ENCODE data around the gene SLC25A25. TPM values are rescaled to one million over a fixed set of nuclear protein-coding genes. Genes with fewer than 3 reads are reported as not detected.
A peak's percentile ranks its signal among the peaks of the same experiment; 100 is the strongest.

Gene SLC25A25
- total and polyA plus RNA-seq, 10 of the 15 experiments (the other 5 are each of a cell fraction or from before 2014, with no cell fraction given) = 0.04 to 17.1 (median 12.4) TPM; not detected in 1

DNA sequence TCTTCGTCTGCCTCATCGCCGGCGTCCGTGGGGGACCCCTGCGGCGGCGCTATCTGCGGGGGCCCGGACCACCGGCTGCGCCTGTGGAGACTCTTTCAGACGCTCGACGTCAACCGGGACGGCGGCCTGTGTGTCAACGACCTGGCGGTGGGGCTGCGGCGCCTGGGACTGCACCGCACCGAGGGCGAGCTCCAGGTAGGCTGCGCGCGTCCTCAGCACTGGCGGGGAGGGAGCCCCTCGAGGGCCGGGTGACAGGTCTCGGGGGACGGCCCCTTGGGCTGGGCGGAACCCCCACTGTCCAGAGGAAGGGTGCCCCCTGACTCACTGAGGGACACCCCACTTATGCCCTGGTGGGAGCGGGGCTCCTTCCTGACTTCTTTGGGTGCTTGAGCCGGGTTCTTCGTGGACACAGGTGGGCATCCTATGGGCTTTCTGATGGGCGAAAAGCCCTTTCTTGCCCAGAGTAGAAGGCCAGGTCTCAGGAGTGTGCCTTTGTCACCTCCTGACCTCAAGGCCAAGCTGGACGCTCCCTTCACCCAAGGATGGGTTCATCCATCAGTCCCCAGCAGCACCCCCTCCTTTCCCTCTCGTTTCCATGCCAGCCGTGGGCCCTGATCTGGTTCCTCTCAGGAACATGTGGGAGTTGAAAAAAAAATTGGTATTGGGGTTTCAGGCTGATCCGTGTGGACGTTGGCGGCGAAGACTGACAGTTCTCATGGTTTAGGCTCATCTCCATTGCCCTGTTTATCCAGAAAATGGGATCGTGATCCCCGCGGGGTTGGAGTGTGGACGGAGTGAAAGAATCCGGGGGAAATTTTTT is 564 bp downstream of the SLC25A25 start:
- Histone ChIP-seq H3K4me1 (ENCODE audit: control insufficient read depth, insufficient read depth, low read length) (peaks cover 35% of the 10 kb centered on the region), H3K9ac (ENCODE audit: control insufficient read depth, insufficient read depth, low read length) (peak overlapping the region; percentile 75), H4K20me1 (ENCODE audit: control insufficient read depth, insufficient read depth) (no peaks in the 10 kb centered on the region), H3K79me2 (ENCODE audit: control insufficient read depth, insufficient read depth, low read length) (peaks cover 62% of the 10 kb centered on the region), H3K9me3 (replicated peaks; ENCODE audit: control insufficient read depth, insufficient read depth, low read length) (no peaks in the 10 kb centered on the region), H3K27ac (ENCODE audit: control insufficient read depth, insufficient read depth) (peak overlapping the region; percentile 59), H3K4me3 (peak overlapping the region; percentile 90), H3K4me2 (ENCODE audit: control insufficient read depth, insufficient read depth) (peak overlapping the region; percentile 70), H2AFZ (ENCODE audit: control insufficient read depth, low read depth, low read length) (peak overlapping the region; percentile 15; the same call in 1 of the 2 replicates), H3K36me3 (ENCODE audit: control insufficient read depth in 2 of 2, insufficient read depth in 2 of 2, low read length in 1 of 2) (peaks cover 0 to 2% of the 10 kb centered on the region in 2 experiments; a peak in 2 of 4 replicates), H3K27me3 (replicated peaks in 1 of 2; ENCODE audit: control insufficient read depth in 2 of 2, insufficient read depth in 2 of 2, low read length in 1 of 2) (no peaks in the 10 kb centered on the region)
- RAD21 ChIA-PET (ENCODE audit: unreplicated experiment) = interaction anchor here (1.0 to 2.8 kb wide), 5 partner anchors 12 to 113 kb away, joined by 3 to 10 read pairs (median 6); no protein-coding TSS in a partner anchor
- no peak for FAIRE-seq
- no peak for DNase-seq (ENCODE audit: low read depth, low spot score)
- BruUV-seq (replicated peaks) = no TSS peak
- POLR2A ChIA-PET = interaction anchor here (0.6 to 2.8 kb wide), 7 partner anchors 10 to 152 kb away, joined by 3 to 13 read pairs (median 3); no protein-coding TSS in a partner anchor
- ATAC-seq = peak; percentile 3; the same call in 2 of the 3 replicates
- in situ Hi-C loops (cut with MboI) = no loop called here
- intact Hi-C loops (cut with micrococcal nuclease; ENCODE audit: unreplicated experiment) = loop anchor here (10.0 kb wide), 1 partner anchor 284 kb away; the partner anchor contains the start of gene CDK9
- WGBS (ENCODE audit: insufficient coverage, insufficient replicate concordance, low lambda C conversion rate, missing lambda C conversion rate) = under 1% methylated on average over 39 of the region's 50 CpGs
- SMC1A ChIA-PET (ENCODE audit: uncharacterized antibody, unreplicated experiment) = interaction anchor here (1.0 kb wide), 1 partner anchor 16 kb away, joined by 3 read pairs; no protein-coding TSS in a partner anchor
- CTCF ChIA-PET = interaction anchor here (1.4 to 1.5 kb wide), 3 partner anchors 24 to 126 kb away, joined by 4 to 8 read pairs (median 6); no protein-coding TSS in a partner anchor
- TF ChIP-seq CTCF (IDR thresholded peaks at IDR 0.05 in 2 of 3, conservative IDR thresholded peaks at IDR 0.05 in 1 of 3; ENCODE audit: control insufficient read depth in 2 of 3, extremely low read depth in 1 of 3, insufficient read depth in 1 of 3, low read depth in 3 of 3, low read length in 3 of 3) = 0 out of 6 replicates have a peak, but pooled peaks of 1 of the 3 experiments have one; percentile 3
- 0 out of 2 replicates have a peak, but pooled peaks have one; percentile 8 for TF ChIP-seq POLR2AphosphoS5 (IDR thresholded peaks at IDR 0.05; ENCODE audit: low read length)
- no peak for TF ChIP-seq MYC (IDR thresholded peaks at IDR 0.05; ENCODE audit: insufficient read depth, insufficient read length, insufficient replicate concordance, low read length, severe bottlenecking)
- TF ChIP-seq KDM1A (IDR thresholded peaks at IDR 0.05; ENCODE audit: borderline replicate concordance) = no peak
- peak; percentile 60; the same call in 1 of the 2 replicates for TF ChIP-seq ZNF217 (IDR thresholded peaks at IDR 0.05)
- TF ChIP-seq GATAD2B (conservative IDR thresholded peaks at IDR 0.05; ENCODE audit: low read depth) = peak; percentile 91
- peak; percentile 48 to 58; a peak in 3 of 4 replicates for TF ChIP-seq IKZF2 (IDR thresholded peaks at IDR 0.05)
- TF ChIP-seq NR2F1 (conservative IDR thresholded peaks at IDR 0.05) = peak; percentile 11
- TF ChIP-seq RB1 (IDR thresholded peaks at IDR 0.05; ENCODE audit: borderline replicate concordance) = 0 out of 2 replicates have a peak, but pooled peaks have one; percentile 17
- 0 out of 2 replicates have a peak, but pooled peaks have one; percentile 14 for TF ChIP-seq POLR2AphosphoS2 (IDR thresholded peaks at IDR 0.05; ENCODE audit: low read depth, low read length)
- 0 out of 2 replicates have a peak, but pooled peaks have one; percentile 6 for TF ChIP-seq POLR2A (IDR thresholded peaks at IDR 0.05; ENCODE audit: low read depth, low read length)
- peak; percentile 27; the same call in 1 of the 2 replicates for TF ChIP-seq IKZF1 (conservative IDR thresholded peaks at IDR 0.05)
- TF ChIP-seq BHLHE40 (IDR thresholded peaks at IDR 0.05; ENCODE audit: borderline replicate concordance in 1 of 2, low read depth in 2 of 2, low read length in 1 of 2) = peak in 1 of 2 experiments; percentile 5; a peak in 1 of 4 replicates
- TF ChIP-seq, protein P1, sequence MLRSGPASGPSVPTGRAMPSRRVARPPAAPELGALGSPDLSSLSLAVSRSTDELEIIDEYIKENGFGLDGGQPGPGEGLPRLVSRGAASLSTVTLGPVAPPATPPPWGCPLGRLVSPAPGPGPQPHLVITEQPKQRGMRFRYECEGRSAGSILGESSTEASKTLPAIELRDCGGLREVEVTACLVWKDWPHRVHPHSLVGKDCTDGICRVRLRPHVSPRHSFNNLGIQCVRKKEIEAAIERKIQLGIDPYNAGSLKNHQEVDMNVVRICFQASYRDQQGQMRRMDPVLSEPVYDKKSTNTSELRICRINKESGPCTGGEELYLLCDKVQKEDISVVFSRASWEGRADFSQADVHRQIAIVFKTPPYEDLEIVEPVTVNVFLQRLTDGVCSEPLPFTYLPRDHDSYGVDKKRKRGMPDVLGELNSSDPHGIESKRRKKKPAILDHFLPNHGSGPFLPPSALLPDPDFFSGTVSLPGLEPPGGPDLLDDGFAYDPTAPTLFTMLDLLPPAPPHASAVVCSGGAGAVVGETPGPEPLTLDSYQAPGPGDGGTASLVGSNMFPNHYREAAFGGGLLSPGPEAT (IDR thresholded peaks at IDR 0.05; ENCODE audit: low read depth) = peak; percentile 37; the same call in 1 of the 2 replicates

Data from GM12878 (cell line).